ENCODE data around the gene MLPH.

DNA sequence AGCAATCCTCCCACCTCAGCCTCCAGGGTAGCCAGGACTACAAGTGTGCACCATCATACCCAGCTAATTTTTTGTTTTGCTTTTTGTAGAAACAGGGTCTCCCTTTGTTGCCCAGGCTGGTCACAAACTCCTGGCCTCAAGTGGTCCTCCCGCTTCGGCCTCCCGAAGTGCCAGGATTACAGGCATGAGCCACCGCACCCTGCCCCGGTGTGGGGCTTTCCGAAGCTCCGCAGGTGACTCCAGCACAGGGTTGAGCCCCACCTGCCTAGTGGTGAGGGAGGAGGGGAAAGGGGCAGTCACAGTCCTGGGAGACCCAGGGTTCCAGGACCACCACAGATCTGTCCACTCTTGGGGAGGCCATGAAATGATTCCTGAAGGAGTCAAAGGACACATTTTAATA is 84.5 kb downstream of the MLPH start:
- TF ChIP-seq POLR2A (IDR thresholded peaks at IDR 0.05) (no peak), EP300 (IDR thresholded peaks at IDR 0.05) (no peak)
- TF ChIP-seq, protein P1, sequence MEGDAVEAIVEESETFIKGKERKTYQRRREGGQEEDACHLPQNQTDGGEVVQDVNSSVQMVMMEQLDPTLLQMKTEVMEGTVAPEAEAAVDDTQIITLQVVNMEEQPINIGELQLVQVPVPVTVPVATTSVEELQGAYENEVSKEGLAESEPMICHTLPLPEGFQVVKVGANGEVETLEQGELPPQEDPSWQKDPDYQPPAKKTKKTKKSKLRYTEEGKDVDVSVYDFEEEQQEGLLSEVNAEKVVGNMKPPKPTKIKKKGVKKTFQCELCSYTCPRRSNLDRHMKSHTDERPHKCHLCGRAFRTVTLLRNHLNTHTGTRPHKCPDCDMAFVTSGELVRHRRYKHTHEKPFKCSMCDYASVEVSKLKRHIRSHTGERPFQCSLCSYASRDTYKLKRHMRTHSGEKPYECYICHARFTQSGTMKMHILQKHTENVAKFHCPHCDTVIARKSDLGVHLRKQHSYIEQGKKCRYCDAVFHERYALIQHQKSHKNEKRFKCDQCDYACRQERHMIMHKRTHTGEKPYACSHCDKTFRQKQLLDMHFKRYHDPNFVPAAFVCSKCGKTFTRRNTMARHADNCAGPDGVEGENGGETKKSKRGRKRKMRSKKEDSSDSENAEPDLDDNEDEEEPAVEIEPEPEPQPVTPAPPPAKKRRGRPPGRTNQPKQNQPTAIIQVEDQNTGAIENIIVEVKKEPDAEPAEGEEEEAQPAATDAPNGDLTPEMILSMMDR (IDR thresholded peaks at IDR 0.05): no peak
